DOHH2 (cell line): ENCODE results near the gene EPHA8.

Experiments used
- H3F3A ChIP-seq: fragments of 200-600 bp; sonication (generic), shearing (Covaris generic); 2 replicates; pipeline ENCODE4 v1.6.0; 2016; ENCODE audit warnings: antibody characterized with exemption, mild to moderate bottlenecking; ENCODE audit not compliant: control insufficient read depth, insufficient read depth
- H3K27ac ChIP-seq: fragments of 200-600 bp; sonication (generic); 2 replicates; pipeline ENCODE4 v1.5.1; 2014; ENCODE audit warnings: low read depth, mild to moderate bottlenecking, low read length, moderate library complexity
- H3K27me3 ChIP-seq: fragments of 200-600 bp; sonication (generic); 2 replicates; pipeline ENCODE4 v1.6.1; 2014; ENCODE audit warnings: mild to moderate bottlenecking, low read length, mixed read lengths; ENCODE audit not compliant: control insufficient read depth
- H3K36me3 ChIP-seq: fragments of 200-600 bp; sonication (generic); 2 replicates; pipeline ENCODE4 v1.6.1; 2014; ENCODE audit warnings: mild to moderate bottlenecking, low read length, moderate library complexity, mixed read lengths; ENCODE audit not compliant: control insufficient read depth
- H3K4me1 ChIP-seq: fragments of 200-600 bp; sonication (generic); 2 replicates; pipeline ENCODE4 v1.6.1; 2014; ENCODE audit warnings: mild to moderate bottlenecking, low read length, mixed read lengths; ENCODE audit not compliant: control insufficient read depth
- H3K4me2 ChIP-seq: fragments of 200-600 bp; sonication (generic); 2 replicates; pipeline ENCODE4 v1.6.0; 2014; ENCODE audit warnings: mild to moderate bottlenecking, low read length, moderate library complexity
- H3K4me3 ChIP-seq: fragments of 200-600 bp; sonication (generic); 2 replicates; pipeline ENCODE4 v1.5.1; 2014; ENCODE audit warnings: mild to moderate bottlenecking, low read length, mixed read lengths
- H3K79me2 ChIP-seq: fragments of 200-600 bp; sonication (generic); 2 replicates; pipeline ENCODE4 v1.6.1; 2014; ENCODE audit warnings: mild to moderate bottlenecking, low read length, mixed read lengths; ENCODE audit not compliant: control insufficient read depth
- H3K9me2 ChIP-seq: fragments of 200-600 bp; sonication (generic); replicated peaks from 2 replicates; pipeline ENCODE4 v1.6.1; 2014; ENCODE audit warnings: mild to moderate bottlenecking, low read length, mixed read lengths; ENCODE audit not compliant: control insufficient read depth
- H3K9me3 ChIP-seq: fragments of 200-600 bp; sonication (generic); 2 replicates; pipeline ENCODE4 v1.6.1; 2014; ENCODE audit warnings: antibody characterized with exemption, low read length, mixed read lengths; ENCODE audit not compliant: control insufficient read depth, insufficient read depth
- H4K20me1 ChIP-seq: fragments of 200-600 bp; sonication (generic); 2 replicates; pipeline ENCODE4 v1.6.0; 2014; ENCODE audit warnings: low read depth, mild to moderate bottlenecking, antibody characterized with exemption, low read length, moderate library complexity; ENCODE audit not compliant: control insufficient read depth, insufficient read depth
- EZH2phosphoT487 ChIP-seq: fragments of 200-600 bp; sonication (generic); IDR thresholded peaks from 2 replicates; pipeline ENCODE4 v1.6.1; 2017; ENCODE audit warnings: borderline replicate concordance, mild to moderate bottlenecking, antibody characterized with exemption, low read length, moderate library complexity, mixed read lengths
- TF ChIP-seq, protein P1 (sequence below): fragments of 200-600 bp; sonication (generic); IDR thresholded peaks from one replicate; pipeline ENCODE4 v1.5.1; 2014; ENCODE audit warnings: antibody characterized with exemption, mild to moderate bottlenecking, low read depth, low read length; ENCODE audit not compliant: poor library complexity, severe bottlenecking

EPHA8 gene

DNA sequence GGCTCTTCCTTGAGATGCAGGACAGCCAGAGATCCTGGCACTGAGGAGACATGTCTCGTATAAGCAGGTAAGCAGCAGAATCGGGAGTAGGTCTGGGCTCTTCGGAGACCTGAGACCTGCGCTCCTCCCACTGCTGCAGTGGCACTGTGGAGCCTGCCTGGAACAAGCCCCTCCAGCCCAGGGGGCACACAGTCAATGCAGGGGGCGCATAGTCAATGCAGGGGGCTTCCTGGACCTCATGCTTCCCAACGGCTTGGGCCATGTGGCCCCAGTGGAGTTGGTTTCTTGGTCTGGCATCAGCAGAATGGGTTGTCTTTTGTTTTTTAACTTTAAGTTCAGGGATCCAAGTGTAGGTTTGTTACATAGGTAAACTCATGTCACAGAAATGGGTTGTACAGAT lies 27.9 kb upstream of the EPHA8 start:
- H3K79me2 ChIP-seq, result no peaks in the 10 kb centered on the region
- H3F3A ChIP-seq, result no peaks in the 10 kb centered on the region
- H3K4me1 ChIP-seq, result peaks cover 20% of the 10 kb centered on the region
- H3K4me2 ChIP-seq, result no peak overlapping the region
- H3K27me3 ChIP-seq, result no peaks in the 10 kb centered on the region
- no peaks in the 10 kb centered on the region for H3K9me2 ChIP-seq
- no peaks in the 10 kb centered on the region for H3K9me3 ChIP-seq
- no peak overlapping the region for H3K27ac ChIP-seq
- no peaks in the 10 kb centered on the region for H3K36me3 ChIP-seq
- H3K4me3 ChIP-seq, result no peak overlapping the region
- no peaks in the 10 kb centered on the region for H4K20me1 ChIP-seq
- TF ChIP-seq, protein P1, sequence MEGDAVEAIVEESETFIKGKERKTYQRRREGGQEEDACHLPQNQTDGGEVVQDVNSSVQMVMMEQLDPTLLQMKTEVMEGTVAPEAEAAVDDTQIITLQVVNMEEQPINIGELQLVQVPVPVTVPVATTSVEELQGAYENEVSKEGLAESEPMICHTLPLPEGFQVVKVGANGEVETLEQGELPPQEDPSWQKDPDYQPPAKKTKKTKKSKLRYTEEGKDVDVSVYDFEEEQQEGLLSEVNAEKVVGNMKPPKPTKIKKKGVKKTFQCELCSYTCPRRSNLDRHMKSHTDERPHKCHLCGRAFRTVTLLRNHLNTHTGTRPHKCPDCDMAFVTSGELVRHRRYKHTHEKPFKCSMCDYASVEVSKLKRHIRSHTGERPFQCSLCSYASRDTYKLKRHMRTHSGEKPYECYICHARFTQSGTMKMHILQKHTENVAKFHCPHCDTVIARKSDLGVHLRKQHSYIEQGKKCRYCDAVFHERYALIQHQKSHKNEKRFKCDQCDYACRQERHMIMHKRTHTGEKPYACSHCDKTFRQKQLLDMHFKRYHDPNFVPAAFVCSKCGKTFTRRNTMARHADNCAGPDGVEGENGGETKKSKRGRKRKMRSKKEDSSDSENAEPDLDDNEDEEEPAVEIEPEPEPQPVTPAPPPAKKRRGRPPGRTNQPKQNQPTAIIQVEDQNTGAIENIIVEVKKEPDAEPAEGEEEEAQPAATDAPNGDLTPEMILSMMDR, result no peak
- TF ChIP-seq EZH2phosphoT487, result no peak

DNA sequence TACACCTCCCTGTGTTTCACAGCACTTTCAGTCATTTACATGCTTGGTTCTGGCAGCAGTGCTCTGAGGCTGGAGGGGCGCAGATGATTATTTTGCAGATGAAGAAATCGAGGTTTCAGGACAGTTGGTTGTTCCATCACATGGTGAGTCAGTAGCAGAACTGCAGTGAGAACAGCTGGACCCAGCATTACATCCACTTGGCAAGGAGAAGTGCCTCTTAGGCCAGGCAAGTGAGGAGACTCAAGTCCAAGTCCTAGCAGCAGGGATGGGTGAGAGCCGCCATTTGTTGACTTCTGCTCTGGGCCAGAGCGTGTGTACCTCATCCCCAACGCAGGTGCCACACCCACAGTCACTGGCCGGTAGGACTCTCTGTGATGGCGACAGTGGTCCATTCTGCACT lies 26.8 kb upstream of the EPHA8 start:
- Histone ChIP-seq H3K4me3 (no peak overlapping the region), H3K4me2 (no peak overlapping the region), H3F3A (no peaks in the 10 kb centered on the region), H4K20me1 (no peaks in the 10 kb centered on the region), H3K4me1 (peaks cover 20% of the 10 kb centered on the region), H3K9me2 (no peaks in the 10 kb centered on the region), H3K27ac (no peak overlapping the region), H3K79me2 (no peaks in the 10 kb centered on the region), H3K27me3 (no peaks in the 10 kb centered on the region), H3K36me3 (no peaks in the 10 kb centered on the region), H3K9me3 (no peaks in the 10 kb centered on the region)
- TF ChIP-seq EZH2phosphoT487, result no peak
- TF ChIP-seq, protein P1, result no peak

DNA sequence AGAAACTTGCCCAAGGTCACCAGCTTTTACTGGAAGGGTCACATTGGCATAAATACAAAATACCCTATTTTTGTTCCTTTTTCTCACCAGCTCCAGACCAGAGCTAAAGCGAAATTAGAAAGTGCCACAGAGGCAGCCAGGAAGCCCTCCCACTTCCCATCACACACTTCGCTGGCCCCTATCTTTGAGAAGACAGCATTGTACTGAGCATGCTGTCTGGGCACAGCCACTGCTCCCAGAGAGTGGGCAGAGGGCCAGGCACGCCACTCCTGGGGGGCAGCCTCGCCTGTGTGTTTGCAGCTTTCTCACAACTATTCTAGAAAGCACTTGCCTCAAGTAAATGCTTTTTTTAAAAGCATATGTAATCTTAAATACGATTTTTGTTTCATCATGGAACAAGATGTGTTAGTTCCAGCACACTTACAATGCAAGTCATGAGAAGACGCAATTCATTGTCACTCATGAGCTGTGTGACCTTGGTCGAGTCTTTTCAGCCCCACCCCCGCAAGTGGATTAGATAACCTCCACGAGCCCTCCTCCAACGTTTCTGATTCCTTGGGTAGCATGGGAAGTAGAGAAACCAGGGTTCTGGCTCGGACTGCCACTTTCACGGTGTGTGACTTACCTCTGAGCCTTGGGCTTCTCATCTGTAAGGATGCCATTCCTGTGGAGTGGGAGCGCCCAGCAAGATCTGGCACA lies 25.7 kb upstream of the EPHA8 start:
- H3K36me3 ChIP-seq, result no peaks in the 10 kb centered on the region
- peaks cover 20% of the 10 kb centered on the region for H3K4me1 ChIP-seq
- no peaks in the 10 kb centered on the region for H4K20me1 ChIP-seq
- TF ChIP-seq, protein P1, result no peak
- TF ChIP-seq EZH2phosphoT487, result no peak
- H3K79me2 ChIP-seq, result no peaks in the 10 kb centered on the region
- H3K27ac ChIP-seq, result no peak overlapping the region
- H3K27me3 ChIP-seq, result no peaks in the 10 kb centered on the region
- no peak overlapping the region for H3K4me2 ChIP-seq
- H3F3A ChIP-seq, result no peaks in the 10 kb centered on the region
- H3K4me3 ChIP-seq, result no peak overlapping the region
- no peaks in the 10 kb centered on the region for H3K9me3 ChIP-seq
- no peaks in the 10 kb centered on the region for H3K9me2 ChIP-seq
